H1 (cell line): ENCODE measurements around the gene GALR1. TPM values are rescaled to one million over a fixed set of nuclear protein-coding genes. Genes with fewer than 3 reads are reported as not detected.
"Not testable (repeated sequence)": the region's sequence is repeated elsewhere in the genome, so short reads cannot be mapped to it uniquely, and the experiment has no call there.

ENCODE experiments used
- CTCF ChIA-PET: fragments of 300-600 bp; sonication (Branson Sonifier 250); formaldehyde crosslinking; loops from one replicate; lab custom pipeline; 2021; ENCODE audit not compliant: partially characterized antibody; lab: Charles Lee
- POLR2A ChIA-PET: fragments of 300-600 bp; sonication (Branson Sonifier 250); formaldehyde crosslinking; loops from one replicate; lab custom pipeline; 2021; ENCODE audit warnings: inconsistent platforms; ENCODE audit not compliant: partially characterized antibody; lab: Charles Lee
- DNase-seq, 2 experiments: peaks; one replicate each; pipeline versions ENCODE4 v3.0.0 to v3.0.0-alpha.2; 2010 to 2022; ENCODE audit warnings: low spot score in 2 of 2, low read depth in 1 of 2, mixed read lengths in 1 of 2
- FAIRE-seq: peaks from 2 replicates; lab custom pipeline; 2011; peaks lifted over from hg19 to GRCh38; lab: Jason Lieb, UNC
- H2AFZ ChIP-seq: 2 replicates; pipeline ENCODE4 v1.8.1; 2012; ENCODE audit warnings: low read length, inconsistent platforms
- H2AK5ac ChIP-seq: 2 replicates; pipeline ENCODE4 v1.6.1; 2013; ENCODE audit warnings: low read depth, low read length
- H2BK120ac ChIP-seq: replicated peaks from 2 replicates; pipeline ENCODE3; 2013; ENCODE audit warnings: low read depth, low read length, inconsistent platforms
- H2BK12ac ChIP-seq: 2 replicates; pipeline ENCODE4 v1.6.1; 2013; ENCODE audit warnings: low read depth, low read length
- H2BK15ac ChIP-seq: 2 replicates; pipeline ENCODE4 v1.6.1; 2013; ENCODE audit warnings: low read length
- H2BK20ac ChIP-seq: 2 replicates; pipeline ENCODE4 v1.6.1; 2013; ENCODE audit warnings: low read length
- H2BK5ac ChIP-seq: 2 replicates; pipeline ENCODE4 v1.6.1; 2013; ENCODE audit warnings: low read depth, low read length
- H3K14ac ChIP-seq: 2 replicates; pipeline ENCODE4 v1.6.1; 2013; ENCODE audit warnings: inconsistent platforms; ENCODE audit not compliant: insufficient read length
- H3K18ac ChIP-seq: 2 replicates; pipeline ENCODE4 v1.6.1; 2013; ENCODE audit warnings: low read length; ENCODE audit errors: extremely low read depth
- H3K23ac ChIP-seq: 2 replicates; pipeline ENCODE4 v1.6.1; 2013; ENCODE audit warnings: inconsistent platforms; ENCODE audit not compliant: insufficient read length
- H3K23me2 ChIP-seq: 2 replicates; pipeline ENCODE4 v1.6.1; 2013; ENCODE audit warnings: low read depth, low read length
- H3K27ac ChIP-seq: 2 replicates; pipeline ENCODE4 v1.6.1; 2011; ENCODE audit warnings: low read depth, low read length, inconsistent platforms
- H3K27me3 ChIP-seq, 4 experiments: replicated peaks in 1 of 4; 1 replicate in 1 of 4; 2 replicates in 3 of 4; pipeline versions ENCODE4 v1.6.1 to v1.8.1; 2011 to 2013; ENCODE audit warnings: low read length in 3 of 4, mild to moderate bottlenecking in 3 of 4, inconsistent platforms in 2 of 4, mixed read lengths in 2 of 4, moderate library complexity in 1 of 4; ENCODE audit not compliant: control insufficient read depth in 3 of 4, insufficient read depth in 3 of 4; ENCODE audit errors: extremely low read depth in 1 of 4
- H3K36me3 ChIP-seq, 4 experiments: 2 replicates each; pipeline versions ENCODE4 v1.6.1 to v1.8.1; 2011 to 2013; ENCODE audit warnings: mild to moderate bottlenecking in 4 of 4, low read length in 3 of 4, moderate library complexity in 2 of 4, control low read depth in 1 of 4, inconsistent platforms in 1 of 4; ENCODE audit not compliant: insufficient read depth in 4 of 4, control insufficient read depth in 2 of 4
- H3K4ac ChIP-seq: replicated peaks from 2 replicates; pipeline ENCODE3; 2013; ENCODE audit warnings: low read length, low read depth, mixed read lengths, inconsistent platforms; ENCODE audit not compliant: insufficient read length
- H3K4me1 ChIP-seq, 4 experiments: replicated peaks in 1 of 4; 1 replicate in 1 of 4; 2 replicates in 3 of 4; pipeline versions ENCODE4 v1.6.1 to v1.8.1; 2011 to 2013; ENCODE audit warnings: low read length in 3 of 4, inconsistent platforms in 2 of 4, mixed read lengths in 1 of 4; ENCODE audit not compliant: insufficient read depth in 4 of 4, control insufficient read depth in 3 of 4
- H3K4me2 ChIP-seq, 2 experiments: 2 replicates each; pipeline versions ENCODE4 v1.6.1 to v1.8.1; 2011 to 2013; ENCODE audit warnings: low read depth in 2 of 2, low read length in 2 of 2, control low read depth in 1 of 2, inconsistent platforms in 1 of 2, mild to moderate bottlenecking in 1 of 2; ENCODE audit not compliant: insufficient read depth in 1 of 2
- H3K4me3 ChIP-seq, 4 experiments: fragments of 200-600, 300-600 bp in 1 of 4; sonication (generic), shearing (Covaris generic), sonication (Bioruptor Twin) in 1 of 4; 2 replicates each; pipeline versions ENCODE4 v1.5.1 to v1.8.1; 2011 to 2016; ENCODE audit warnings: low read length in 4 of 4, low read depth in 3 of 4, control low read depth in 2 of 4, inconsistent platforms in 2 of 4, mild to moderate bottlenecking in 2 of 4, mixed read lengths in 1 of 4, moderate library complexity in 1 of 4; ENCODE audit not compliant: insufficient read depth in 2 of 4; ENCODE audit errors: extremely low read depth in 1 of 4
- H3K56ac ChIP-seq: replicated peaks from 2 replicates; pipeline ENCODE3; 2013; ENCODE audit warnings: low read depth, mild to moderate bottlenecking, mixed read lengths, low read length, inconsistent platforms; ENCODE audit not compliant: insufficient read length
- H3K79me1 ChIP-seq: 2 replicates; pipeline ENCODE4 v1.6.1; 2013; ENCODE audit warnings: low read depth, low read length, control low read depth
- H3K79me2 ChIP-seq, 2 experiments: 2 replicates each; pipeline versions ENCODE4 v1.6.1 to v1.8.1; 2012 to 2013; ENCODE audit warnings: low read length in 2 of 2, mild to moderate bottlenecking in 2 of 2, inconsistent platforms in 1 of 2; ENCODE audit not compliant: insufficient read depth in 2 of 2, control insufficient read depth in 1 of 2
- H3K9ac ChIP-seq, 4 experiments: replicated peaks in 1 of 4; 1 replicate in 1 of 4; 2 replicates in 3 of 4; pipeline versions ENCODE4 v1.6.1 to v1.8.1; 2011 to 2013; ENCODE audit warnings: low read depth in 3 of 4, low read length in 3 of 4, control low read depth in 2 of 4, mild to moderate bottlenecking in 2 of 4, moderate library complexity in 2 of 4, inconsistent platforms in 1 of 4; ENCODE audit errors: extremely low read depth in 1 of 4
- H3K9me3 ChIP-seq, 2 experiments: 2 replicates each; pipeline versions ENCODE4 v1.6.1 to v1.8.1; 2012 to 2013; ENCODE audit warnings: mild to moderate bottlenecking in 2 of 2, moderate library complexity in 2 of 2, control low read depth in 1 of 2, inconsistent platforms in 1 of 2, low read depth in 1 of 2, low read length in 1 of 2, mixed read lengths in 1 of 2; ENCODE audit not compliant: insufficient read depth in 2 of 2
- H4K20me1 ChIP-seq, 2 experiments: replicated peaks in 1 of 2; 2 replicates each; pipeline versions ENCODE3 to v1.8.1; 2011 to 2013; ENCODE audit warnings: inconsistent platforms in 2 of 2, low read length in 2 of 2, mild to moderate bottlenecking in 1 of 2; ENCODE audit not compliant: insufficient read depth in 2 of 2, control insufficient read depth in 1 of 2
- H4K5ac ChIP-seq: 2 replicates; pipeline ENCODE4 v1.6.1; 2013; ENCODE audit warnings: low read length, low read depth, mixed read lengths, inconsistent platforms; ENCODE audit not compliant: insufficient read length
- H4K8ac ChIP-seq: 2 replicates; pipeline ENCODE4 v1.8.0; 2013; ENCODE audit warnings: mild to moderate bottlenecking, moderate library complexity, low read length, inconsistent platforms; ENCODE audit not compliant: insufficient read depth; ENCODE audit errors: extremely low read depth
- H4K91ac ChIP-seq: replicated peaks from 2 replicates; pipeline ENCODE3; 2013; ENCODE audit warnings: low read length, mixed read lengths, inconsistent platforms; ENCODE audit not compliant: insufficient read length
- WGBS, 2 experiments: shearing (Covaris generic) in 1 of 2; methylation state at CpG; one replicate each; pipeline versions ENCODE4 v1.1.6 to v1.1.7; 2013 to 2015; ENCODE audit warnings: low lambda C conversion rate in 2 of 2, mixed read lengths in 2 of 2, inconsistent platforms in 1 of 2, low coverage in 1 of 2, missing lambda C conversion rate in 1 of 2; ENCODE audit not compliant: insufficient replicate concordance in 2 of 2, insufficient coverage in 1 of 2, insufficient read length in 1 of 2; ENCODE audit errors: extremely low coverage in 1 of 2, missing lambda C conversion rate in 1 of 2; 5-methylcytosine and 5-hydroxymethylcytosine counted together
- polyA plus RNA-seq, 7 experiments: library from polyadenylated mRNA; depleted of rRNA in 3 of 7; stranded (reverse) in 5 of 7; unstranded in 2 of 7; fragments of >200 nt in 5 of 7; fragments of 200-250 nt in 2 of 7; gene quantifications; 1 replicate in 5 of 7; 2 replicates in 1 of 7; 4 replicates in 1 of 7; pipeline versions ENCODE4 v1.2.1 to v1.2.3, GENCODE V29; 2011 to 2013; ENCODE audit warnings: missing spikeins in 2 of 7, mixed read lengths in 2 of 7
- total RNA-seq: library from RNA; stranded (reverse); fragmentation: NEBNext Ultra II Directional; extraction: Animal tissue kit (Norgen Biotek cat#: 25700); gene quantifications from 2 replicates; pipeline ENCODE4 v1.2.1, GENCODE V29; 2021

GALR1 gene
- total and polyA plus RNA-seq, 2 of the 8 experiments (the other 6 are each of a cell fraction or from before 2014, with no cell fraction given), result 0.09 to 1.6 TPM

DNA sequence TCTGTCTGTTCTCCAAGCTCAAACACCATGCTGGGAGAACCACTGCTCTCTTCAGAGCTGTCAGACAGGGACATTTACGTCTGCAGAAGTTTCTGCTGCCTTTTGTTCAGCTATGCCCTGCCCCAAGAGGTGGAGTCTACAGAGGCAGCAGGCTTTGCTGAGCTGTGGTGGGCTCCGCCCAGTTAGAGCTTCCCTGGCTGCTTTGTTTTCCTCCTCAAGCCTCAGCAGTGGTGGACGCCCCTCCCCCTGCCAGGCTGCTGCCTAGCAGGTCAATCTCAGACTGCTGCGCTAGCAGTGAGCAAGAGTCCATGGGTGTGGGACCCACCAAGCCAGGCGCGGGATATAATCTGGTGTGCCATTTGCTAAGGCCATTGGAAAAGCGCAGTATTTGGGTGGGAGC, 41.2 kb downstream of the GALR1 start:
- H3K23me2 ChIP-seq, H3K27me3 ChIP-seq, H4K5ac ChIP-seq, DNase-seq, H3K56ac ChIP-seq, POLR2A ChIA-PET, H3K4me2 ChIP-seq, H3K4me3 ChIP-seq, FAIRE-seq, H3K27ac ChIP-seq, H2AK5ac ChIP-seq, H3K79me2 ChIP-seq, H2BK12ac ChIP-seq, H2BK15ac ChIP-seq, H3K4ac ChIP-seq, H3K36me3 ChIP-seq, H3K14ac ChIP-seq, H4K91ac ChIP-seq, H3K9ac ChIP-seq, H3K79me1 ChIP-seq, H2BK20ac ChIP-seq, H4K8ac ChIP-seq, H3K18ac ChIP-seq, H3K23ac ChIP-seq, H4K20me1 ChIP-seq, H3K4me1 ChIP-seq, H2AFZ ChIP-seq, H2BK5ac ChIP-seq, H3K9me3 ChIP-seq, H2BK120ac ChIP-seq: not testable (repeated sequence)
- WGBS, 2 experiments, result 62% methylated on average over 7 of the region's 7 CpGs; no CpG with 5 or more reads in 1 of the 2 experiments
- CTCF ChIA-PET, result interaction anchor here (1.4 kb wide), 1 partner anchor 10 kb away, joined by 4 read pairs; no protein-coding TSS in a partner anchor
